ENCODE results near the gene INTS1.

Gene INTS1

DNA sequence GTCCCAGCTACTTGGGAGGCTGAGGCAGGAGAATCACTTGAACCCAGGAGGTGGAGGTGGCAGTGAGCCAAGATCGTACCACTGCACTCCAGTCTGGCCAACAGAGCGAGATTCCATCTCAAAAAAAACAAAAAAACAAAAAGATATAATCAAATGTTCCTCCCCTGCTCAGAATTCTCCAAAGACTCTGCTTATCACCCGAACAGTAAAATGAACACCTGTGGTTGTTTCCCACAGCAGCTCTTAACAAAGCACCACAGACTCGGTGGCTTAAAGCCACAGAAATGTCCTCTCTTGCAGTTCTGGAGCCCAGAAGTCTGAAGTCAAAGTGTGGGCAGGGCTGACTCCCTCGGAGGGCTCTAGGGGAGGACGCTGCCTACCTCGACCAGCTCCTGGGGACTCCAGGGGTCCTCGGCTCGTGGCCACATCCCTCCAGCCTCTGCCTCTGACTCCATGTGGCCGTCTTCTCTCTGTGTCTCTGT is 4.1 kb upstream of the INTS1 start:
- no peak for DNase-seq (ENCODE audit: low spot score)

DNA sequence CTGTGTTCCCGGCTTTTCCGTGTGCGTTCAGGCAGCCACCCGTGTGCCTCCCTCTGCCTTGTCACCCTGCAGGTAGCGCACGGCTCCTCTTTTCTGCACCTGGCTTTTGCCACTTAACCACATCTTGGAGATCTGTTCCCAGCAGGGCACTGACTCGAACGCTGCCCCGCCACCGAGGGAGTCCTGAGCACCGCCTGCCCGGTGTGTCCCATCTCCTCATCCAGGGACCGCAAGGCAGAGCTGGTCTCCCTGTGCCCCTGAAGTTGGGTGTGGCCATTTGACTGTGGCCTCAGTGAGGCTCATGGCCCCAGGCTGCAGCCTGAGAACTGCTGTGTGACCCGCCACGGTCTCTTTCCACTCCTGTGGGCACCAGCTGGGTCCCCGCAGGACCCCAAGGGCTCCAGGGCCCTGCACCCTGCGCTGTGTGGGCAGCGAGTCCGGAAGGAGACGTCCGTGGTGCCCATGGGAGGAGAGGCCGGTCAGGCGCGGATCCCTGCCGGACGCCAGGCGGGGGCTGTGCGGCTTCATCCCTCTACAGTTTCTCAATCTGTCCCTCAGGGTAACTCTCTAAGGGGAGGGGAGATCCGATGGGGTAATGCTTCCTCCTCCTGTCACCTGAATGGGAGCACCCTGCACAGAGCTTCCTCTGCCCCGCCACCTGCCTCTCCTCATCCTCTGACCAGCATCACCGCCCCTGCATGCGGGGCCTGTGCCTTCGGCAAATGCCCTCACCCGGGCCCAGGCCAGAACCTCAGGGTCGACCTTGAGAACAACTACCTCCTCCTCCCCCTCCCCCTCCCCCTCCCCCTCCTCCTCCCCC is 1.8 kb upstream of the INTS1 start:
- DNase-seq (ENCODE audit: low spot score) = no peak

DNA sequence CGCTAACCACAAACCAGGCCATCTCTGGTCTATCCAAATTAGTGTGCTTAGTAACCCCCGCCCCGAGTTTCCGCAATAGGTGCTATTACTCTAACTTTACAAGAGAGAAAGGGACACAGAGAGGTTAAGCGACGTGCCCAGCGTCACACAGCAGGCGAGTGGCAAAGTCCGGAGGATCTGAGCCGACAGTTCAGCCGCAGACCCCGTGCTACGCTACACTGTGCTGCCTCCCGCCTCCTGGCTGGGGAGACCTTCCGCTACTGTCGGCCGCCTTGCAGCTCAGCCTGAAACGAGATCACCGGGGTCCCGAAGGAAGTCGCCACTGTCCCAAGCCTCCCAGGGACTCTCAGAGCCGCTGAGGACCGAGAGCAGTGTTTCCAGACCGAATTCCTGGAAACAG is 799 bp downstream of the INTS1 start:
- no peak for DNase-seq (ENCODE audit: low spot score)

DNA sequence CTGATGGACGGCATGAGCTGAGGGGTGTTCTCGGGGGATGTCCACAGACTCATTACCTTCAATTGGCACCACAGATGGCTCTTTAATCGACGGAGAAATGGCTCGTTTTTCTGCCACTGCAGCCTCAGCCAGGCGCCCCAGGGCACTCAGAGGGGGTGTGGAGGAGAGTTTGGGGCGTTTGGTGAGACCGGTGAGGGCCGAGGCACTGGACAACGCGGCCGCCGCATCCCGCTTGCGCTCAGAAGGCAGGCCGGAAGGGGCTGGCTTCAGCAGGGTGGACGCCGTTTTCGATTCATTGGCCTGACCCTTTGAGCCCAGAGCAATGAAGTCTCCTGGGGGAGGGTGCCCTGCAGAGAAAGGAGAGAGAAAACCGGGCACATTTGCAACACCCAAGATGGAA is 1.3 kb downstream of the INTS1 start:
- no peak for DNase-seq (ENCODE audit: low spot score)

DNA sequence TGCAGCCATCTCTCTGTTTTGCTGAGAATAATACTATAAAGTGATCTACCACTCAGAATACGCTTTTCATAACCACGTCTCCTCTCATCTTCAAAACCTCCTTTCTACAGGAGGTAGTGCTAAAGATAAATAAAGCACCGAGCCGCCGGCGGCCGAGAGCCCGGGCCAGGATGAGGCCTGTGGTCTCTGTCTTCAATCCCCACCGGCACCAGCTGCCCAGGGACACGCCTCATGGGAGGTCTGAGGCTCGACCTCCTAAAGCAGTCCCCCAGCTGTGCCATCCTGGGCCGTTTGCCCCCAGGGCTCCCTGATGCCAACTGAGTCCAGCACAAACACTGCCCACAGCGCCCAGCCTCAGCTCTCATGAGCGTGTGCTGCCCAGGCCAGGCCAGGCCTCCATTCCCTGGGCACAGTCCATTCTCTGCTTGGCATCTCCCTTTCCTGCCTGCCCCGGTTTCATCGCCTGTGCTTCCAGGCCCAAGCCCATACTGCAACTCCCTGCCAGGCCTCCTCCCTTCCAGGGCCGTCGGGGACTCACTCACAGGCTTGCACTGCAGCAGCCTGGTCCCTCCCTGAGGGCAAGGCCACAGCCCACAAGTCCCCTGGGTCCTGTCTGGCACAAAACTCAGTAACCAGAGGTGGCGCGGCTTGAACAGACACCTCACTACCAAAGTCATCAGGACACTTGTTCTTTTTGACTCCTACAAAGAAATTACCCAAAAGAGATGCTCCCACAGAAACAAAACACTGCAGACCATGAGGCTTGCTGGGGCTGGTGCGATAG is 2.5 kb downstream of the INTS1 start:
- no peak for DNase-seq (ENCODE audit: low spot score)

DNA sequence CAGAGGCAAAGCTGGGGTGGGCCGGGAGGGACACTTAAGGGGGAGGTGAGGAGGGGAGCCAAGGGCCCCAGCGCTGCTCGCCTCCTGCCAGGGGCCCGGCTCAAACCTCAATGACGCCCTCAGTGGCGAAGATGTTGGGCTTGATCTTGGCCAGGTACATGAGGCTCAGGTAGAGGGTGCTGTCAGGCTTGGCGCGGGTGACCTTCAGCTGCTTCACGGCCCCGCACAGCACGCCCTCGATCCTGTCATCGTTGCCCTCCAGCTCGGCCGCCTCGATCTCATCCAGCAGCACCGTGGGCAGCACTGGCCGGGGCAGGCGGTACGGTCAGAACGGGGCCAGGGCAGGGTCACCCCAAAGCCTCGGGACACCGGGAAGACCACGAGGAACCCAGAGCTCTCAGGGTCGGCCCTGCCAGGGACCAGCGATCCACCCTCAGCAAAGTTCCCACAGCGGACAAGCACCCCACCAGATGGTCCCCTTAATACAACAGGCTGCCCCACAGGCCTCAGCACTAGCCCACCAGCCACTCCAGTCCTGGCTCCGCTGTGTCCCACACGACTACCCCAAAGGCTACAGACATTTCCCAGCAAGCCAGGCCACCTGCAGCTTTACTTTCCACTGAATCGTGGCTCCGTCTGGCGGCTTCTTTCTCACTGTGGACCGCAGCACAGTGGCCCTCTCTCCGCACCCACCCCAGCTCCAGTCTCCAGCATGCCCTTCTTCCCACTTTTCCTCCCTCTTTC is 4.0 kb downstream of the INTS1 start:
- DNase-seq (ENCODE audit: low spot score) = no peak

DNA sequence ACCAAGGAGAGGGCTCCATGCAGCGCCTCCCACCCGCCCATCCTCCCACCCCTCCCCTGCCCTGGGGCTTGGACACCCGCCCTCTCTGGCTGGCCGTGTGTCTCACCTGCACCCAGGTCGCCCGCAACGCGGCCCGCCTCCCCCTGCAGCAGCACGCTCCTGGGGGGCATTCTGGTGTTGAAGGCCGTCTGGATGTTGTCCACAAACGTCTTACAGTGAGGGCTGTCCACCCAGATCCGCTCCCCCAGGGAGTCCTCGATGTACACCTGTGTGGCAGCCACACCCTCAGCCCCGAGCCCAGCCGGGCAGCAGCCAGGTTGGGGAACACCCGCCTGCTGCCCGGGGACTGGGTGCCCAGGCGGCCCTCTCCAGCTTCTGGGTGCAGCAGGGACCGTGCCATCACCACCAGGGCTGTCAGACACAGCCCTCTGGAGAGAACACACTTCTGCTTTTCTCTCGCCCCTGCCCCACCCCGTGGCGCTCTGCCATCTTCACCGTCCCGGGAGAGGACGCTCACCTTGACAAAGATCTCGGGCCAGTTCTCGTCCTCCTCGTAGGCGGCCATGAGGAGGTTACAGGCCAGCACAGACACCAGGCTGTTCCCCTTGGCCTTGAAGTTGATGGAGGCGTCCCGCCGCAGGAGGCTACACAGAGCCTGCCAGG is 4.7 kb downstream of the INTS1 start:
- DNase-seq (ENCODE audit: low spot score) = no peak

DNA sequence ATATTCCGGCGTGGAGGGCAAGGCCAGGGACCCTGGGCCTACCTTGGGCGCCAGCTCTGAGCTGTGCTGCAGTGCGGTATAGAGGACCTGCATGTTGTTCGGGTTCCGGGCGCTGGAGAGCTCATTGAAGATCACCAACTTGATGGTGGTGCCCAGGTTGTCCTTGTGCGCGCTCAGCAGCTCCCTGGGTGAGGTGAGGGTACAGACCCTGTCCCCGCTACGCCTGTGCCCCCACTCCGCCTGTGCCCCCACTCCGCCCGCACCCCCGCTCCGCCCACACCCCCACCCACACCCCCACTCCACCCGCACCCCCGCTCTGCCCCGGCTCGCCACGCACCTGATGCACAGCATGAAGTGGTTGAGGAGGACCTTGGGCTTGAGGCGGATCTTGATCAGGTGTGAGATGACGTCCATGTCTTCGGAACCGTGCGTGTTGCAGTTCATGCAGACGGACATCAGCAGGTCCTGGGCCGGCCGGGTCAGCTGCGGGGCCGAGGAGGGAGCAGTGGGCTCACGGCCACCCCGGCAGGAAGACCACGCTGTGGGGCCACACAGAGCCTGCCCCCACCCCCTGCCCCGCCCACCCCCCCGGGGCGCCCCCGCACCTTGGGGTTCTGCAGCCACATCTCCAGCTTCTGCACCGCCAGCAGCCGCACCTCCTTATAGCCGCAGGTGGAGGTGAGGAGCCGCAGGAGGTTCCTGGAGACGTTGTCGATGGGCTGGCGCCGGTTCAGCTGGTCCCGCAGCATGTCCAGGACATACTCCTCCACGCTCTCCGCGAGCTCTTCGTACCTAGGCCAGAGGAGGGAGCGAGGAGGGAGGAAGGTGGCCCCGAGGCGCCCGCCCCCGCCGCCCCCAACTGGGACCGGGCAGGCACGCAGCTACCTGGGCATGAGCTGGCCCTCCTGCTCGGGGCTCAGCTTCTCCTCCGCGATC is 5.6 kb downstream of the INTS1 start:
- no peak for DNase-seq (ENCODE audit: low spot score)

DNA sequence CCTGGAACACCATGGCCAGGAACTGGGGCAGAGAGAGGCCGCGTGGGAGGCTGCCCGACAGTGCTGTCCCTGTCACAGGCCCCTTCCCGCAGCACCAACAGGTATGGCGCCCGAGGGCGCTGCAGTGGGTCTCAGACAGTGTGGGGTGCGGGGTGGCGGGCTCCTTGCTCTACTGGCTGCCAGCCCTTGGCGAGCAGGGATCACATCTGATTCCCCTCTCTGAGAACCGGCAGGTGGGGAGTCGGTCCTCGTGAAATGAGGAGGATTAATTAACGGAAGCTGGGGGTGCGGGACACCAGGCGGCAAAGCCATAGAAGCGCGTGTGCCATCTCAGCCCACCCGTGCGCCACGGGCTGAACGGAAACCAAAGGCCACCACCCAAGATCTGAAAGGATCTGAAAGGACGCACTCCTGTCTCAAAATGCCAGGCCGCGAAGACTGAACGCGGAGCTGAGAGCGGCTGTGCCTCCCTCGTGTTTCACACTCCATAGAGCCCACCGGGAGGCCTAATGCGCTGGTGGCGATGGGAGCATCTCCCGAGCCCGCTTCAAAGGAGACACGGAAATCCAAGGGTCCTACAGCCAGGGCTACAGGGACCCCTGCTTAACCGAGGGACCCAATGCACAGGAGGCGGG is 6.8 kb downstream of the INTS1 start:
- no peak for DNase-seq (ENCODE audit: low spot score)

DNA sequence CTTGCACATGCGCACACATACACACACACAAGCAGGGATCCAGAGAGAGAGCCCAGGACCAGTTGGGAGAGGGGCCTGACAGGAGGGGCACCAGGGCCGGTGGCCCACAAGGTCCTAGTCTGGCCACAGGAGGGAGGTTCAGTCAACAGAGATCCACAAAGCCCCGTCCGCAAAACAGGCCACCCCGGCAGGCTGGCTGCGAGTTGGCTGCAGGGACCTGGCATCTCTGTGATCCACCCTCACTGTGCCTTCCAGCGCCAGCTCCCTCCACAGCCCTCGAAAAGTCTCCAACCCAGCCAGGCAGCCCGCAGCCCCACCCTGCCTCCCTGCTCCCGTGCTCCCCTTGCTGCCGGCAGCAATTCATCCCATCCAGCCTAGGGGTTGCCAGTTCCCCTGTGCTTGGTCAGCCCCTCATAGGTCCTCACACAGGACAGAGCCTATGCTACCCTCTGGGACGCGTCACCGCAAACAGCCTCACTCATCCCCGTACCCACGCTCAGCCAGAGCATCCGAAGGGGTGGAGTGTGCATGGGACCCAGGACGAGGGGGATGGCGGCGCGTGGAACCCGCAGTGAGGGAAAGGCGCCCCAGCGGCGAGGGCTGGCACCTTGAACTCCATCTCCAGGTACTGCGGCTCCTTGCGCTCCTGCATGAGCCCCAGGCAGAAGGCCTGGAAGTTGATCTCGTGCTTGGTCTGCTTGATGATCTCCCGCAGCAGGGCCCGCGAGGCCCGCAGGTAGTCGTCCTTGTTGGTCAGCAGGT is 7.5 kb downstream of the INTS1 start:
- no peak for DNase-seq (ENCODE audit: low spot score)

DNA sequence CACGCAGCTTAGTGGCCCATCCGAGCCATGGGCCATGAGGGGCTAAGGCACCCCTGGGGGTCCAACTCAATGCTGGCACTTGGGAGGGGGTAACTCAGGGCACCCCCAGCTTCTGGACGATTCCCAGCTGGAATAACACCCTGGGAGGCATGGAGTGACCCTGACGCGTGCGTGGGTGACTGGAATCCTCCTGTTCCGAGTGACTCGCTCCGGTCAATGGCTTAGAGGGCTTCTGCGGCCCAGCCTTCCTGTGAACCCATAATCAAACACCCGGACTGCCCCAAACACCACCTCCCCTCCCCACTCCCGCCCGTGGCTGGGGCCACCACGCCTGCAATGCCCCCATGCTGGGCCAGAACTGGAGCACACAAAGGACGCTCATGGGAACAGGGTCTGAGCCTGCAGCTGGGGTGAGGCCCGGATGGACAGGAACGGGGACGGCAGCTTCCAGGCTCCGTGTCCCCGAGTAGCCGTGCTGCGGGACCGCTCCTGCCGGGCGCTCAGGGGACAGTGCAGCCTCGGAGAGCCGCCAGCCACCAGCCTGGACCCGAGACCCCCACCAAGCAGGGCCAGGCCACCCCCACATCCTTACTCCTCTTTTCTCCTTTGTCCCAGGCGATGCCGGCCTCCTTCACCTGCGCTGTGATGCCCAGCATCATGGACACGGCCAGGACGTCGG is 8.5 kb downstream of the INTS1 start:
- no peak for DNase-seq (ENCODE audit: low spot score)

DNA sequence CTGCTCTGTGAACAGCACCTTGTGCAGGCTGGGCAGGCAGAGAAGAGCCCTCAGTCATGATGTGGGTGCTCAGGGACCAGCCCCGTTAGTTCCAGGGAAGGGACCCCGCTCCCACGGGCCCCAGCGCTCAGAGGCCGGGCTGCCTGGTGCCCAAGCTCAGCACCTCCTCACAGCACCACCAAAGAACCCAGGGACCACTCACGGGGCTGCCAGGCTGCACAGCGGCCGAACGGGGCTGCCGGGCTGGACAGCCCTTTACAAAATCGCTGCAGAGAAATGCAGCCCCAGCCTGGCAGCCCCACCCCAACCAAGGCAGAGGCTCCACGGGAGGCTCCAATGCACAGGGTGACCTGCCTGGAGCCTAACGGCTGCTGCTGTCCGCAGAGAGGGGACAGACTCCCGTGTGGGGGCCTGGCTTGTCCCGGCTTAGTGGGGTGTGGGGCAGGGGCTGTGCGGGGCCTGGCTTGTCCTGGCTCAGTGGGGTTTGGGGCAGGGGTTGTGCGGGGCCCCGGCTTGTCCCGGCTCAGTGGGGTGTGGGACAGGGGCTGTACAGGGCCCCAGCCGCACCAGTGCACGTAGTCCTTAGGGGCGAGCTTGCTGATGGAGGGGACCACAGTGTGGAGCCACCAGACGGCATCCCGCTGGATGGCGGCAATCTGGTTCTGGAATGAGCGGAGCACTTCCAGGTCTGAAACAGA is 9.2 kb downstream of the INTS1 start:
- no peak for DNase-seq (ENCODE audit: low spot score)

DNA sequence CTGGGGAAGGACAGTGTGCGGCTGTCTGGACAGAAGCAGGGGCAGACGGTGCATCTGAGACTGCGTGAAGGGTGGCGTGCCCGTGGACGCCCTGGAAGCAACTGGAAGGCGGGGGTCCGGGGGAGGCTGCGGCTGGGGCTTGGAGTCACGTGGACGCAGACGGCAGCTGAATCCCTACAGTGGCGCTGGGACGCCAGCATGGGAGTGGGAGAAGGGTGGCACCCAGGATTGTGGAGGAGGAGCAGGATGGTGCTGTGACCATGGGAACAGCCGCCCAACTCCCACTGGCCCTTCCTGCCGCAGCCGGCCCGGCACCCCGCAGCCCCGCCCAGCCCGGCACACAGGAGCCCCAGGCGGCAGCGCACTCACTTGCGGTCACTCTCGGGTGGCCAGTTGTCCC is 9.7 kb downstream of the INTS1 start:
- DNase-seq (ENCODE audit: low spot score) = no peak

DNA sequence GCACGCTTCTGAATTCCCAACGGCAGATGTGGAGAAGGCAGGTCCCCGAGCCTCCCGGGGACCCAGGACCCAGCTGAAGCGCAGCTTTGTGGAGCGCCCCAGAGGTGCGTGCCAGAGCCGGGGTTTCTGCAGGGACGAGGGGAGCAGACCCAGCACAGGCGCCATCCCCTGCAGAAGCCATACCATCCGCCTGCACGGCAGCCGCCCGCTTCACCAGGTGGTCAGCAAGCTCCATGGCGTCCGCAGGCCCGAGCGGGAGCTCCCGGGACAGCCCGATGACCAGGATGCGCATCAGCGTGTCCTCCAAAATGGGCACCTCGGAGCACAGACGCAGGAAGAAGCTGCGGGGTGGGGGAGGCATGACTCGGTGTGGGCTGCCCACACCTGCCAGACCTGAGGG is 10.6 kb downstream of the INTS1 start:
- no peak for DNase-seq (ENCODE audit: low spot score)

DNA sequence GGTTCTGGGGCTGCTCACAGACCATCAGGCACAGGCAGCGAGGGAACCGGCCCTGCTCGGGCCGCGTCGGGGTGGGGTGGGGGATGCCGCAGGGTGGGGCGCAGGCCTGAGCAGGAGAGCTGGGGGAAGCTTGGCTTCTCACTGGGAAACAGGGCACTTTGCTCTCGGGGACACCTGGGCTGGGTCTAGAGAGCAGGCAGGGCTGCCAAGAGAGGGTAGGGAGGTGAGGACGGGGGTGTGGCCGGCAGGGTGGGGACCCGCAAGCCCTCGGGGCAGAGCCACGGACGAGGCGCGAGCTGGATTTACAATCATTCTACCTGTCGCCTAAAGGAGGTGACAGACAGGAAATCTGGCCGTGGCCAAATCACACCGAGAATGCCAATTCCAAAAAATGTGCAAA is 11.1 kb downstream of the INTS1 start:
- no peak for DNase-seq (ENCODE audit: low spot score)

DNA sequence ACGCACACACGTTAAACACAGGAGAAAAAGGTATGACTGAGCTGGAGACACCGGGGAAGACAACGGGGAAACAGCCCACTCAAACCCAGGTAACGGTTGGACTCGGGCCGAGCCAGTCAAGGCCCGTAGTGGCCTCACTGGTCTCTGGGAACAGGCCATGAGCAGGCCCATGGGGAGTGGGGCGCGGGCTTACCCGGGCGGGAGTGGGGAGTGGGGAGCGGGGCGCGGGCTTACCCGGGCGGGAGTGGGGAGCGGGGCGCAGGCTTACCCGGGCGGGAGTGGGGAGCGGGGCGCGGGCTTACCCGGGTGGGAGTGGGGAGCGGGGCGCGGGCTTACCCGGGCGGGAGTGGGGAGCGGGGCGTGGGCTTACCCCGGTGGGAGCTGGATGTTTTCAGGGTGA is 11.5 kb downstream of the INTS1 start:
- no peak for DNase-seq (ENCODE audit: low spot score)

DNA sequence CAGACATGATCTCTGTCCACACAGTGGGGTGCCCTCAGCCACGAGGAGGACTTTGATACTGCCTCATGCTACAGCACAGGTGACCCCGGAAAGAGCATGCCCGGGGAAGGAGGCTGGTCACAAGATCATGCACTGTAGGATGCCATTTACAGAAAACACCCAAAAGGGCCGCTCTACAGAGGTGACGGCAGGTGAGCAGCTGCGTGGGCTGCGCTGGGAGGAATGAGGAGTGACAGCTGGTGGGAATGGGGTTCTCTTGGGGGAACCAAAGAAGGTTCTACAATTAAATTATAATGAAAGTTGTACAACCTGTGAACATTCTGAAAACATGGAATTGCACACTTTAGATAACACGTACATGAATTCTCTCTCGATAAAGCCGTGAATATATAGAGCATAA is 12.0 kb downstream of the INTS1 start:
- DNase-seq (ENCODE audit: low spot score) = no peak

DNA sequence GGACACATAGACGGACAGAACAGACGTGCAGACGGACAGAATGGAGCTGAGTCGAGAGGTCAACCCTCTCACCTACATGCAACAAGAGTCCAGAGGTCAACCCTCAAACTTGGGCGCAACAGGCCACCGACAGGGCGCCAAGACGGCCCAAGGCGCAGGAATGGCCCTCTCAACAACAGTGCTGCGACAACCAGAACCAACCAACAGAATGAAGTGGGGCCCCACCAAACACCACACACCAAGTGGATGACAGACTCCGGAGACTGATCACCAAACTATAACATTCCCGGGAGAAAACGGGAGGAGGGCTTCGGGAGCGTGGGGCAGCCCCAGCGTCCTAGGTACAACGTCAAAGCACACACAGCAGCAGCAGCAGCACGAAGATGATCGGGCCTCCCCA is 13.4 kb downstream of the INTS1 start:
- no peak for DNase-seq (ENCODE audit: low spot score)

DNA sequence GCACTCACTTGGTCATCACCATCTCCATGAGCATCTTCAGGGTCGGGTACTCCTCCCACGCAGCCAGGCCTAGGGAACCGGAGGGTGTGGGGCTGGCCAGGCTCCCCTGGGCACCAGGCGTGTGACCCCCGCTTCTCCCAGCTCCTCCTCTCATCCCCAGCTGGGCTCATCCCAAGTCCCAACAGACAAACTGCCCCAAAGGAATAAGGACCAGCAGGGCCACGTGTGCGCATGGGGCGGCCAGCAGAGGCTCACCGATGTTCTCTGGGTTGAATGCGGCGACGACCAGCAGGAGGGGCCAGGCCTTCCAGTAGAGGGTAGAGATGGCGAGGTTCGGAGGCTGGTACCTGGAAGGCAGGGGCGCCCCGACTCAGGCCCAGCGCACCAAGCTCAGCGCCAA is 14.9 kb downstream of the INTS1 start:
- DNase-seq (ENCODE audit: low spot score) = no peak
